ENCODE data around the gene MED13L.

- TF ChIP-seq EZH2 (IDR thresholded peaks at IDR 0.05; ENCODE audit: borderline replicate concordance, insufficient read depth, low read depth, low read length, poor library complexity, severe bottlenecking) (no peak), CTCF (IDR thresholded peaks at IDR 0.05) (no peak)
These were observed 29.5 kb upstream of the MED13L start for GRCh38 chr12:116306968-116307367.

All from B cell (primary cell).